Esophagus muscularis mucosa (tissue), 4 donors: Measurements from ENCODE around the gene SDR42E1. TPM values are rescaled to one million over a fixed set of nuclear protein-coding genes. Genes with fewer than 3 reads are reported as not detected.

Experiments used
- DNase-seq: peaks from one replicate; pipeline ENCODE4 v3.0.0-alpha.2; 2017; ENCODE audit errors: extremely low spot score
- H3K27ac ChIP-seq, 4 donors: fragments of 200-600 bp; sonication (generic); replicated peaks in 1 of 4; 1 replicate in 3 of 4; 2 replicates in 1 of 4; pipeline ENCODE4 v1.5.1; 2016 to 2019; ENCODE audit warnings: mild to moderate bottlenecking in 1 of 4
- H3K27me3 ChIP-seq, 4 donors: fragments of 200-600 bp; sonication (generic); one replicate each; pipeline versions ENCODE4 v1.5.1 to v1.6.0; 2016 to 2019
- H3K36me3 ChIP-seq, 4 donors: fragments of 200-600 bp; sonication (generic); one replicate each; pipeline ENCODE4 v1.5.1; 2016 to 2019
- H3K4me1 ChIP-seq, 4 donors: fragments of 200-600 bp; sonication (generic); one replicate each; pipeline ENCODE4 v1.5.1; 2016 to 2019
- H3K4me3 ChIP-seq, 4 donors: fragments of 200-600 bp; sonication (generic); 1 replicate in 2 of 4; 2 replicates in 2 of 4; pipeline ENCODE4 v1.5.1; 2016 to 2019; ENCODE audit warnings: mild to moderate bottlenecking in 4 of 4, moderate library complexity in 1 of 4
- H3K9me3 ChIP-seq, 4 donors: fragments of 200-600 bp; sonication (generic); 1 replicate in 3 of 4; 2 replicates in 1 of 4; pipeline ENCODE4 v1.5.1; 2016 to 2019
- CTCF ChIP-seq, 3 experiments: fragments of 200-600 bp in 2 of 3; fragments of 450-650 bp in 1 of 3; sonication (generic) in 2 of 3; IDR thresholded peaks; one replicate each; pipeline ENCODE4 v1.5.1; 2017 to 2019; ENCODE audit warnings: antibody characterized with exemption in 3 of 3, mild to moderate bottlenecking in 2 of 3, moderate library complexity in 1 of 3
- EP300 ChIP-seq: sonication (generic); formaldehyde crosslinking; IDR thresholded peaks from one replicate; pipeline ENCODE4 v1.6.1; 2017; ENCODE audit warnings: antibody characterized with exemption
- POLR2A ChIP-seq: fragments of 450-650 bp; IDR thresholded peaks from one replicate; pipeline ENCODE4 v1.6.1; 2017; ENCODE audit warnings: antibody characterized with exemption, moderate library complexity, mild to moderate bottlenecking, low read depth
- POLR2AphosphoS5 ChIP-seq, 2 donors: sonication (generic); formaldehyde crosslinking; IDR thresholded peaks; one replicate each; pipeline ENCODE4 v1.6.1; 2017; ENCODE audit warnings: antibody characterized with exemption in 2 of 2
- WGBS: methylation state at CpG from one replicate; pipeline ENCODE4 v1.1.5; 2018; 5-methylcytosine and 5-hydroxymethylcytosine counted together
- intact Hi-C: fragments of 100-400 bp; cut with DNase I; formaldehyde crosslinking; loops from one replicate; pipeline ENCODE4 v1.15.1; 2023
- total RNA-seq, 4 donors: library from RNA; depleted of rRNA; stranded (reverse); fragments of >200 nt; gene quantifications; one replicate each; pipeline versions ENCODE4 v1.1.0 to v1.2.1, GENCODE V29; 2016

Gene SDR42E1
- total RNA-seq, 4 donors from 2014 or later, result 0.66 to 1.3 (median 1.00) TPM

GRCh38 chr16:82034981-82035612 lies 23.8 kb upstream of the SDR42E1 start, which contains the start of gene HSD17B2:
HSD17B2 (plus strand) TSS chr16:82035253; CDS start chr16:82035425, 172 bp downstream.
- DNase-seq, result no peak
- no peaks in the 10 kb centered on the region for H3K36me3 ChIP-seq
- TF ChIP-seq CTCF (IDR thresholded peaks at IDR 0.05) (no peak), POLR2A (no peak), POLR2AphosphoS5 (IDR thresholded peaks at IDR 0.05) (no peak), EP300 (no peak)
- intact Hi-C loops, result loop anchor here (10.0 kb wide), 1 partner anchor 200 kb away; no protein-coding TSS in a partner anchor
- no peak within 1 kb of the TSS for H3K4me3 ChIP-seq
- H3K27me3 ChIP-seq, result peaks cover 0 to 9% (median 0%) of the 10 kb centered on the region in 4 donors
- no peaks in the 10 kb centered on the region for H3K4me1 ChIP-seq
- H3K27ac ChIP-seq, result no peak within 1 kb of the TSS
- H3K9me3 ChIP-seq, result no peaks in the 10 kb centered on the region
- WGBS, result 65% methylated on average over 6 of the region's 6 CpGs

GRCh38 chr16:82033683-82034300 lies 22.5 kb upstream of the SDR42E1 start:
- H3K9me3 ChIP-seq, result no peaks in the 10 kb centered on the region
- H3K27ac ChIP-seq, result no peak overlapping the region
- H3K27me3 ChIP-seq, result peaks cover 0 to 9% (median 0%) of the 10 kb centered on the region in 4 donors
- DNase-seq, result no peak
- no peaks in the 10 kb centered on the region for H3K36me3 ChIP-seq
- TF ChIP-seq CTCF (IDR thresholded peaks at IDR 0.05) (no peak), EP300 (no peak), POLR2AphosphoS5 (IDR thresholded peaks at IDR 0.05) (no peak), POLR2A (no peak)
- no peak overlapping the region for H3K4me3 ChIP-seq
- WGBS, result 68% methylated on average over 8 of the region's 8 CpGs
- intact Hi-C loops, result loop anchor here (10.0 kb wide), 1 partner anchor 201 kb away; no protein-coding TSS in a partner anchor
- H3K4me1 ChIP-seq, result no peaks in the 10 kb centered on the region

GRCh38 chr16:82033006-82033405 lies 21.7 kb upstream of the SDR42E1 start:
- WGBS, result no CpG with 5 or more reads among the region's 6 CpGs
- H3K27me3 ChIP-seq, result peaks cover 0 to 9% (median 0%) of the 10 kb centered on the region in 4 donors
- no peak for DNase-seq
- H3K4me3 ChIP-seq, result no peak overlapping the region
- no peaks in the 10 kb centered on the region for H3K4me1 ChIP-seq
- no peaks in the 10 kb centered on the region for H3K36me3 ChIP-seq
- H3K9me3 ChIP-seq, result no peaks in the 10 kb centered on the region
- no peak overlapping the region for H3K27ac ChIP-seq
- intact Hi-C loops, result loop anchor here (10.0 kb wide), 1 partner anchor 202 kb away; no protein-coding TSS in a partner anchor
- TF ChIP-seq POLR2AphosphoS5 (IDR thresholded peaks at IDR 0.05) (no peak), POLR2A (no peak), CTCF (IDR thresholded peaks at IDR 0.05) (no peak), EP300 (no peak)

GRCh38 chr16:82031116-82032084 lies 20.1 kb upstream of the SDR42E1 start:
- peaks cover 0 to 11% (median 0%) of the 10 kb centered on the region in 4 donors for H3K27me3 ChIP-seq
- TF ChIP-seq CTCF (IDR thresholded peaks at IDR 0.05), result peak in 1 of 3 experiments; percentile 39
- TF ChIP-seq POLR2A, result no peak
- H3K4me1 ChIP-seq, result no peaks in the 10 kb centered on the region
- DNase-seq, result no peak
- no peak overlapping the region for H3K27ac ChIP-seq
- no peaks in the 10 kb centered on the region for H3K36me3 ChIP-seq
- no peak overlapping the region for H3K4me3 ChIP-seq
- no peaks in the 10 kb centered on the region for H3K9me3 ChIP-seq
- intact Hi-C loops, result loop anchor here (10.0 kb wide), 1 partner anchor 203 kb away; no protein-coding TSS in a partner anchor
- 68% methylated on average over 13 of the region's 13 CpGs for WGBS
